H9 (cell line): Measurements from ENCODE around the gene RGS6. TPM values are rescaled to one million over a fixed set of nuclear protein-coding genes. Genes with fewer than 3 reads are reported as not detected.

Experiments used
- DNase-seq: peaks from one replicate; pipeline ENCODE4 v3.0.0-alpha.2; 2017
- H2AFZ ChIP-seq: one replicate; pipeline ENCODE4 v1.6.1; 2013; ENCODE audit warnings: mild to moderate bottlenecking, low read length, control low read depth, moderate library complexity
- H2AK5ac ChIP-seq: 2 replicates; pipeline ENCODE4 v1.6.1; 2013; ENCODE audit warnings: low read length, control low read depth, mixed read lengths; ENCODE audit not compliant: insufficient read length
- H2BK120ac ChIP-seq: one replicate; pipeline ENCODE4 v1.6.1; 2013; ENCODE audit warnings: low read depth, mild to moderate bottlenecking, low read length, control low read depth, inconsistent platforms; ENCODE audit not compliant: poor library complexity, severe bottlenecking
- H2BK12ac ChIP-seq: 2 replicates; pipeline ENCODE4 v1.6.1; 2013; ENCODE audit warnings: low read length, control low read depth, mixed read lengths, low read depth; ENCODE audit not compliant: insufficient read length
- H2BK15ac ChIP-seq: 2 replicates; pipeline ENCODE4 v1.6.1; 2013; ENCODE audit warnings: low read depth, low read length, control low read depth
- H2BK20ac ChIP-seq: one replicate; pipeline ENCODE4 v1.6.1; 2013; ENCODE audit warnings: low read depth, mild to moderate bottlenecking, low read length, control low read depth, inconsistent platforms; ENCODE audit not compliant: poor library complexity, severe bottlenecking
- H2BK5ac ChIP-seq: 2 replicates; pipeline ENCODE4 v1.6.1; 2013; ENCODE audit warnings: low read length, control low read depth, mixed read lengths; ENCODE audit not compliant: insufficient read length
- H3K14ac ChIP-seq: 2 replicates; pipeline ENCODE4 v1.6.1; 2013; ENCODE audit warnings: low read length, control low read depth; ENCODE audit not compliant: insufficient read depth
- H3K18ac ChIP-seq: 2 replicates; pipeline ENCODE4 v1.6.1; 2013; ENCODE audit warnings: low read depth, mild to moderate bottlenecking, mixed read lengths, low read length, control low read depth; ENCODE audit not compliant: insufficient read length
- H3K23ac ChIP-seq: 2 replicates; pipeline ENCODE4 v1.6.1; 2013; ENCODE audit warnings: low read length, control low read depth, mixed read lengths, low read depth; ENCODE audit not compliant: insufficient read length
- H3K23me2 ChIP-seq: 2 replicates; pipeline ENCODE4 v1.6.1; 2013; ENCODE audit warnings: low read depth, mild to moderate bottlenecking, mixed read lengths, low read length, control low read depth; ENCODE audit not compliant: insufficient read length, poor library complexity, severe bottlenecking
- H3K27ac ChIP-seq: 2 replicates; pipeline ENCODE4 v1.5.1; 2013; ENCODE audit warnings: low read length, control low read depth, mixed read lengths, low read depth; ENCODE audit not compliant: insufficient read length
- H3K27me3 ChIP-seq: 2 replicates; pipeline ENCODE4 v1.6.1; 2013; ENCODE audit warnings: low read length, control low read depth, inconsistent platforms; ENCODE audit not compliant: insufficient read depth
- H3K4ac ChIP-seq: 2 replicates; pipeline ENCODE4 v1.6.1; 2013; ENCODE audit warnings: low read depth, mild to moderate bottlenecking, control low read depth, inconsistent platforms, low read length, moderate library complexity
- H3K4me1 ChIP-seq: 2 replicates; pipeline ENCODE4 v1.6.1; 2013; ENCODE audit warnings: low read length, control low read depth, inconsistent platforms; ENCODE audit not compliant: insufficient read depth
- H3K4me2 ChIP-seq: 2 replicates; pipeline ENCODE4 v1.6.1; 2013; ENCODE audit warnings: low read length, control low read depth, mixed read lengths; ENCODE audit not compliant: insufficient read length, insufficient read depth
- H3K56ac ChIP-seq: 2 replicates; pipeline ENCODE4 v1.6.1; 2013; ENCODE audit warnings: low read depth, mild to moderate bottlenecking, mixed read lengths, low read length, control low read depth; ENCODE audit not compliant: insufficient read length
- H3K79me1 ChIP-seq: 2 replicates; pipeline ENCODE4 v1.6.1; 2013; ENCODE audit warnings: low read depth, mild to moderate bottlenecking, moderate library complexity, low read length, control low read depth, inconsistent platforms; ENCODE audit not compliant: insufficient read depth, poor library complexity, severe bottlenecking
- H3K79me2 ChIP-seq: 2 replicates; pipeline ENCODE4 v1.6.1; 2013; ENCODE audit warnings: low read length, control low read depth, inconsistent platforms; ENCODE audit not compliant: insufficient read depth
- H3K9ac ChIP-seq: 2 replicates; pipeline ENCODE4 v1.6.1; 2013; ENCODE audit warnings: low read length, control low read depth, mixed read lengths; ENCODE audit not compliant: insufficient read length; ENCODE audit errors: extremely low read depth
- H3K9me3 ChIP-seq: one replicate; pipeline ENCODE4 v1.6.1; 2013; ENCODE audit warnings: low read depth, low read length, inconsistent platforms; ENCODE audit not compliant: control insufficient read depth
- H3T11ph ChIP-seq: one replicate; pipeline ENCODE4 v1.6.1; 2013; ENCODE audit warnings: mild to moderate bottlenecking, low read length, control low read depth, inconsistent platforms
- H4K20me1 ChIP-seq: one replicate; pipeline ENCODE4 v1.6.1; 2013; ENCODE audit not compliant: control insufficient read depth, insufficient read length, insufficient read depth
- H4K5ac ChIP-seq: 2 replicates; pipeline ENCODE4 v1.6.1; 2013; ENCODE audit warnings: low read depth, mild to moderate bottlenecking, mixed read lengths, low read length, control low read depth; ENCODE audit not compliant: insufficient read length
- H4K8ac ChIP-seq: replicated peaks from 2 replicates; pipeline ENCODE4 v1.6.1; 2013; ENCODE audit warnings: low read length, control low read depth, mixed read lengths, low read depth; ENCODE audit not compliant: insufficient read length
- H4K91ac ChIP-seq: 2 replicates; pipeline ENCODE4 v1.6.1; 2013; ENCODE audit warnings: low read depth, mild to moderate bottlenecking, moderate library complexity, mixed read lengths, low read length, control low read depth; ENCODE audit not compliant: insufficient read length
- H3K27ac Mint-ChIP-seq, 3 experiments: 2 replicates in 2 of 3; 3 replicates in 1 of 3; pipeline ENCODE4 v1.8.0; 2020 to 2021; ENCODE audit warnings: mixed read lengths in 3 of 3, mild to moderate bottlenecking in 1 of 3, moderate library complexity in 1 of 3
- H3K27me3 Mint-ChIP-seq: 2 replicates; pipeline ENCODE4 v1.8.0; 2021; ENCODE audit warnings: low read depth, mild to moderate bottlenecking, moderate library complexity, mixed read lengths
- H3K36me3 Mint-ChIP-seq, 3 experiments: 2 replicates in 2 of 3; 3 replicates in 1 of 3; pipeline ENCODE4 v1.8.0; 2020 to 2021; ENCODE audit warnings: low read depth in 3 of 3, mixed read lengths in 3 of 3; ENCODE audit not compliant: insufficient read depth in 1 of 3
- H3K4me1 Mint-ChIP-seq, 2 experiments: 2 replicates each; pipeline ENCODE4 v1.8.0; 2020; ENCODE audit warnings: mixed read lengths in 2 of 2
- H3K4me3 Mint-ChIP-seq, 2 experiments: 2 replicates in 1 of 2; 3 replicates in 1 of 2; pipeline ENCODE4 v1.8.0; 2020 to 2021; ENCODE audit warnings: mild to moderate bottlenecking in 2 of 2, mixed read lengths in 2 of 2, moderate library complexity in 1 of 2
- H3K9me3 Mint-ChIP-seq, 2 experiments: 2 replicates in 1 of 2; 3 replicates in 1 of 2; pipeline ENCODE4 v1.8.0; 2020; ENCODE audit warnings: mild to moderate bottlenecking in 2 of 2, mixed read lengths in 2 of 2, moderate library complexity in 1 of 2
- WGBS: extraction: QIAGEN DNeasy Blood & Tissue Kit; methylation state at CpG from one replicate; pipeline ENCODE4 v1.1.7; 2013; ENCODE audit warnings: missing lambda C conversion rate, low lambda C conversion rate, mixed read lengths; ENCODE audit not compliant: insufficient read length; ENCODE audit errors: extremely low coverage; 5-methylcytosine and 5-hydroxymethylcytosine counted together
- total RNA-seq: library from RNA; stranded (reverse); gene quantifications from 2 replicates; pipeline ENCODE4 v1.2.1, GENCODE V29; 2021
- TF ChIP-seq, protein P1 (sequence below): fragments of 200-600 bp; sonication (generic); conservative IDR thresholded peaks from 3 replicates; pipeline ENCODE4 v1.8.0; 2021; ENCODE audit warnings: antibody characterized with exemption, mild to moderate bottlenecking

Gene RGS6
- total RNA-seq, 1 experiment from 2014 or later: 3.0 TPM

DNA sequence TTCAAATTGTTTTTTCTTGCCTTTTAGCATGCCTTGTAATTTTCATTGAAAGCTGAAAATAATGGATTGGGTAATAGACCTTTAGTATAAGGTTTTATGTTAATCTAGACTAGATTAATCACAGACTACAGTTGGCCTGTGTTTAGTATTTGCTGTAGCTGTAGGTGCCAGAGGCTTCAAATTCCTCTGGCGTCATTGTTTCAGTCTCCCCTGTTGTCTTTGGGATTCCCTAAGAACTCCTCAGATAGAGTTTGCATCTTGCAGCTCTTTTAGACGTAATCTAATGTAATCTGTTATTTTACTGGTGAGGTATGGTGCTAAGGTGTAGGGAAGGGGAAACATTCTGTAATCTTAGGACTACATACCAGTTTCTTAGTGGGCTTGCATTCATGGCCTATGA is 113.0 kb downstream of the RGS6 start:
- Histone ChIP-seq H3K14ac (no peak overlapping the region), H3K27me3 (no peaks in the 10 kb centered on the region), H3K79me1 (no peaks in the 10 kb centered on the region), H3K56ac (no peak overlapping the region), H3K9me3 (no peaks in the 10 kb centered on the region), H2AFZ (no peak overlapping the region), H3K79me2 (no peaks in the 10 kb centered on the region), H4K8ac (no peak overlapping the region), H3K4me1 (no peaks in the 10 kb centered on the region), H3T11ph (no peak overlapping the region), H2BK15ac (no peak overlapping the region), H3K4me2 (no peak overlapping the region), H4K91ac (no peak overlapping the region), H3K23ac (no peak overlapping the region), H2AK5ac (no peak overlapping the region), H3K4ac (no peak overlapping the region), H3K18ac (no peak overlapping the region), H2BK12ac (no peak overlapping the region), H2BK20ac (no peak overlapping the region), H3K9ac (no peak overlapping the region), H2BK120ac (no peak overlapping the region), H2BK5ac (no peak overlapping the region), H3K27ac (no peak overlapping the region), H4K5ac (no peak overlapping the region), H4K20me1 (no peaks in the 10 kb centered on the region), H3K23me2 (no peaks in the 10 kb centered on the region)
- WGBS: no CpG with 5 or more reads among the region's 2 CpGs
- Mint-ChIP-seq H3K4me1 (peaks cover 17 to 25% of the 10 kb centered on the region in 2 experiments), H3K27ac (no peak overlapping the region; a peak in 1 of 7 replicates), H3K4me3 (no peak overlapping the region), H3K9me3 (peaks cover 14 to 18% of the 10 kb centered on the region in 2 experiments), H3K27me3 (no peaks in the 10 kb centered on the region), H3K36me3 (peaks cover 5 to 23% (median 7%) of the 10 kb centered on the region in 3 experiments; a peak in 6 of 7 replicates)
- TF ChIP-seq, protein P1, sequence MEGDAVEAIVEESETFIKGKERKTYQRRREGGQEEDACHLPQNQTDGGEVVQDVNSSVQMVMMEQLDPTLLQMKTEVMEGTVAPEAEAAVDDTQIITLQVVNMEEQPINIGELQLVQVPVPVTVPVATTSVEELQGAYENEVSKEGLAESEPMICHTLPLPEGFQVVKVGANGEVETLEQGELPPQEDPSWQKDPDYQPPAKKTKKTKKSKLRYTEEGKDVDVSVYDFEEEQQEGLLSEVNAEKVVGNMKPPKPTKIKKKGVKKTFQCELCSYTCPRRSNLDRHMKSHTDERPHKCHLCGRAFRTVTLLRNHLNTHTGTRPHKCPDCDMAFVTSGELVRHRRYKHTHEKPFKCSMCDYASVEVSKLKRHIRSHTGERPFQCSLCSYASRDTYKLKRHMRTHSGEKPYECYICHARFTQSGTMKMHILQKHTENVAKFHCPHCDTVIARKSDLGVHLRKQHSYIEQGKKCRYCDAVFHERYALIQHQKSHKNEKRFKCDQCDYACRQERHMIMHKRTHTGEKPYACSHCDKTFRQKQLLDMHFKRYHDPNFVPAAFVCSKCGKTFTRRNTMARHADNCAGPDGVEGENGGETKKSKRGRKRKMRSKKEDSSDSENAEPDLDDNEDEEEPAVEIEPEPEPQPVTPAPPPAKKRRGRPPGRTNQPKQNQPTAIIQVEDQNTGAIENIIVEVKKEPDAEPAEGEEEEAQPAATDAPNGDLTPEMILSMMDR: no peak
- no peak for DNase-seq
